Measurements from ENCODE around the gene PFDN1.

DNA sequence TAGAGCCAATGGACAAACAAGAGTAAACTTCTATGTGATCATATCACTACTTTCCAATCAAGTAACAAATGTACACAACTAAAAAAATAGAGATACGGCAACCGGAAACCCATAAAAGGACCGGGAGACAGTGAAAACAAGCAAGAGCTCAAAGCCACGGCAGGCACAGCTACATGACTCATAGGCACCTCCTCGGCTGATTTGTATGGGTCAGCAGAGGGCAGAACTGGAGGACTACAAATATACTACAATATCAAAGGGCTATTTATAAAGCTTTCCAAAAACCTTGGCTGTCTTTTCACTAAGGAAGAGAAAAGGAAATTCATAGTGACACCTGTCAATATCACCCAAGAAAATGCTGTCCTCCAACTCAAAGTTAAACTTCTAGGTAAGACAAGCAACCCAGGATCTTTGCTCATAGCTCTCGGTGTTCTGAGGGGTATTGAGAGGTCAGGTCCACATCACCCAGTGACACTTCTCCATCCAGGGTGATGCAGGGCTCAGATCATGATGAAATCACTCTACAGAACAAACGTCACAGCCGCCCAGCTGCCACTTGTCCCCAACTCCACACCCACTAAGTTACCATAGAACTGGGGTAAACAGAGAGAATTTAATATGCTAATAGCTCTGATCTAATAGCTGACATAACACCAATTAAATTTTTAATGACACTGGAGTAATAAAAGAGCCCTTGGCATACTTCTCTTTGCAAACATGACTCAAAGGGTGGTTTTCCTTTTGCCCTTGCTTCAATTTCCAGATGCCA, 41.3 kb downstream of the PFDN1 start:
- TF ChIP-seq CTCF (IDR thresholded peaks at IDR 0.05 in 2 of 3, conservative IDR thresholded peaks at IDR 0.05 in 1 of 3; ENCODE audit: control insufficient read depth in 2 of 3, extremely low read depth in 1 of 3, insufficient read depth in 1 of 3, low read depth in 3 of 3, low read length in 3 of 3) = no peak
- TF ChIP-seq POLR2AphosphoS2 (IDR thresholded peaks at IDR 0.05; ENCODE audit: low read depth, low read length) = no peak
- no peak for TF ChIP-seq ESRRA (IDR thresholded peaks at IDR 0.05; ENCODE audit: low read length)
- TF ChIP-seq MYC (IDR thresholded peaks at IDR 0.05; ENCODE audit: insufficient read depth, insufficient read length, insufficient replicate concordance, low read length, severe bottlenecking) = no peak
- no peak for TF ChIP-seq RCOR1 (conservative IDR thresholded peaks at IDR 0.05; ENCODE audit: low read depth, low read length)
- no peak for TF ChIP-seq EZH2 (IDR thresholded peaks at IDR 0.05; ENCODE audit: borderline replicate concordance, control insufficient read depth, low read depth, low read length)
- no peak for TF ChIP-seq CREB1 (IDR thresholded peaks at IDR 0.05; ENCODE audit: low read depth)
- no peak for TF ChIP-seq HDGF (IDR thresholded peaks at IDR 0.05)
- no peak for TF ChIP-seq GABPA (IDR thresholded peaks at IDR 0.05; ENCODE audit: low read depth)
- TF ChIP-seq CEBPB (IDR thresholded peaks at IDR 0.05; ENCODE audit: borderline replicate concordance in 1 of 2, low read depth in 2 of 2, low read length in 2 of 2) = no peak
- no peak for TF ChIP-seq CBFB (IDR thresholded peaks at IDR 0.05; ENCODE audit: low read depth)
- no peak for TF ChIP-seq TAF1 (IDR thresholded peaks at IDR 0.05; ENCODE audit: borderline replicate concordance, low read depth, low read length)
- TF ChIP-seq, protein P1, sequence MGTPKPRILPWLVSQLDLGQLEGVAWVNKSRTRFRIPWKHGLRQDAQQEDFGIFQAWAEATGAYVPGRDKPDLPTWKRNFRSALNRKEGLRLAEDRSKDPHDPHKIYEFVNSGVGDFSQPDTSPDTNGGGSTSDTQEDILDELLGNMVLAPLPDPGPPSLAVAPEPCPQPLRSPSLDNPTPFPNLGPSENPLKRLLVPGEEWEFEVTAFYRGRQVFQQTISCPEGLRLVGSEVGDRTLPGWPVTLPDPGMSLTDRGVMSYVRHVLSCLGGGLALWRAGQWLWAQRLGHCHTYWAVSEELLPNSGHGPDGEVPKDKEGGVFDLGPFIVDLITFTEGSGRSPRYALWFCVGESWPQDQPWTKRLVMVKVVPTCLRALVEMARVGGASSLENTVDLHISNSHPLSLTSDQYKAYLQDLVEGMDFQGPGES (IDR thresholded peaks at IDR 0.05) = no peak
- no peak for TF ChIP-seq MTA2 (IDR thresholded peaks at IDR 0.05; ENCODE audit: low read depth)
